ENCODE results near the gene ZNF530. TPM values are rescaled to one million over a fixed set of nuclear protein-coding genes. Genes with fewer than 3 reads are reported as not detected.

Gene ZNF530
- total RNA-seq, 4 donors from 2014 or later, result 1.4 to 6.3 (median 4.0) TPM

DNA sequence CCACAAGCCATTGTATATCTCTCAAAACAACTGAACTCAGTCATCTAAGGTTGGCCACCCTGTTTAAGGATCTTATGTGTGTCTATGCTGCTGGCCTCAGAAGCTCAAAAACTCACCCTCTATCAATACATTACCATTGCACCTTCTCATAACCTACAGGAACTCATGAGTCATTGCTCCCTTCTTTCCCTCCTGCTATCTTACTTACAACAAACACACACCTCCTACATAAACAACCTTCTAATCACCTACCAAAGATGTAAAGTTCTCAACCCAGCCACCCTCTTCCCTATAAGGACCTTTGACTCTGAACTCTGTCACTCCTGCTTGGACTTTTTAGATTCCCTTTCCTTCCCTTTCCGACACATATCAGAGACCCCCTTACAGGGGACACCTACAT, 55.8 kb downstream of the ZNF530 start:
- WGBS, 2 donors (ENCODE audit: low coverage in 1 of 2), result 92 to 100% methylated on average over 1 of the region's 1 CpG
- TF ChIP-seq EP300 (IDR thresholded peaks at IDR 0.05), result no peak
- TF ChIP-seq POLR2A (IDR thresholded peaks at IDR 0.05), result no peak
- TF ChIP-seq CTCF (IDR thresholded peaks at IDR 0.05), result no peak
- TF ChIP-seq POLR2AphosphoS5 (IDR thresholded peaks at IDR 0.05), result no peak
- Histone ChIP-seq H3K27me3 (no peaks in the 10 kb centered on the region), H3K27ac (no peak overlapping the region), H3K4me1 (no peaks in the 10 kb centered on the region), H3K36me3 (no peaks in the 10 kb centered on the region), H3K9me3 (peaks cover 0 to 12% (median 0%) of the 10 kb centered on the region in 3 donors), H3K4me3 (no peak overlapping the region)
- ATAC-seq, result no peak

- Histone ChIP-seq H3K9me3 (peaks cover 0 to 12% (median 0%) of the 10 kb centered on the region in 3 donors), H3K4me1 (no peaks in the 10 kb centered on the region)
- no peak for TF ChIP-seq POLR2AphosphoS5 (IDR thresholded peaks at IDR 0.05)
- TF ChIP-seq CTCF (IDR thresholded peaks at IDR 0.05), result no peak
- no peak for TF ChIP-seq POLR2A (IDR thresholded peaks at IDR 0.05)
- no peak for TF ChIP-seq EP300 (IDR thresholded peaks at IDR 0.05)
Observed at GRCh38 chr19:57656346-57656745, 56.7 kb downstream of the ZNF530 start.

More at GRCh38 chr19:57656346-57656745, 56.7 kb downstream of the ZNF530 start:
- no peak for ATAC-seq
- Histone ChIP-seq H3K27ac (no peak overlapping the region), H3K27me3 (no peaks in the 10 kb centered on the region), H3K4me3 (no peak overlapping the region), H3K36me3 (no peaks in the 10 kb centered on the region)
- 67 to 82% methylated on average over 1 of the region's 1 CpG for WGBS, 2 donors (ENCODE audit: low coverage in 1 of 2)

Other genes starting within 250 kb of the ZNF530 start
- 10 to 100 TPM in 3 of 4 donors, 1 to 10 TPM in 1; 9.2 to 12.2 (median 10.9) TPM for gene ZNF304, start 248.6 kb upstream of the ZNF530 start, total RNA-seq
- 10 to 100 TPM in 3 of 4 donors, 1 to 10 TPM in 1; 9.0 to 17.0 (median 13.2) TPM for gene TRAPPC2B, start 236.3 kb upstream of the ZNF530 start, total RNA-seq
- gene ZNF547, start 236.3 kb upstream of the ZNF530 start, total RNA-seq, result 1 to 10 TPM; 1.0 to 4.8 (median 2.0) TPM
- gene ZNF548, start 210.0 kb upstream of the ZNF530 start, total RNA-seq, result 10 to 100 TPM; 17.9 to 36.8 (median 21.8) TPM
- 10 to 100 TPM in 3 of 4 donors, 1 to 10 TPM in 1; 9.1 to 21.0 (median 11.9) TPM for gene ZNF17, start 188.7 kb upstream of the ZNF530 start, total RNA-seq
- 10 to 100 TPM in 1 of 4 donors, 1 to 10 TPM in 3; 4.8 to 10.6 (median 6.8) TPM for gene ZNF749, start 164.6 kb upstream of the ZNF530 start, total RNA-seq
- gene VN1R1, start 142.7 kb upstream of the ZNF530 start, total RNA-seq, result 1 to 10 TPM in 2 of 4 donors, under 1 TPM in 2; 0.57 to 2.3 (median 1.5) TPM
- gene ZNF772, start 122.3 kb upstream of the ZNF530 start, total RNA-seq, result 10 to 100 TPM in 2 of 4 donors, 1 to 10 TPM in 2; 5.8 to 15.5 (median 11.7) TPM
- gene ZNF419, start 112.1 kb upstream of the ZNF530 start, total RNA-seq, result 10 to 100 TPM in 2 of 4 donors, 1 to 10 TPM in 2; 6.4 to 30.8 (median 10.1) TPM
- gene ZNF773, start 99.9 kb upstream of the ZNF530 start, total RNA-seq, result 10 to 100 TPM in 3 of 4 donors, 1 to 10 TPM in 1; 5.1 to 22.1 (median 13.9) TPM
- 1 to 10 TPM; 5.4 to 9.3 (median 5.7) TPM for gene ZNF549, start 72.5 kb upstream of the ZNF530 start, total RNA-seq
- 1 to 10 TPM; 4.8 to 5.7 (median 5.2) TPM for gene ZNF550, start 40.0 kb upstream of the ZNF530 start, total RNA-seq
- gene ZNF416, start 21.0 kb upstream of the ZNF530 start, total RNA-seq, result 1 to 10 TPM; 4.0 to 6.1 (median 5.7) TPM
- 10 to 100 TPM in 1 of 4 donors, 1 to 10 TPM in 3; 4.4 to 14.5 (median 6.4) TPM for gene ZIK1, start 15.7 kb upstream of the ZNF530 start, total RNA-seq
- gene ZNF134, start 14.4 kb downstream of the ZNF530 start, total RNA-seq, result 10 to 100 TPM; 23.4 to 33.1 (median 28.6) TPM
- gene ZNF211, start 33.3 kb downstream of the ZNF530 start, total RNA-seq, result 10 to 100 TPM in 3 of 4 donors, 1 to 10 TPM in 1; 8.3 to 16.8 (median 15.3) TPM
- not detected for gene ZSCAN4, start 69.0 kb downstream of the ZNF530 start, total RNA-seq
- gene ZNF551, start 82.1 kb downstream of the ZNF530 start, total RNA-seq, result 1 to 10 TPM; 4.4 to 7.3 (median 6.7) TPM
- gene ZNF154, start 109.3 kb downstream of the ZNF530 start, total RNA-seq, result 10 to 100 TPM in 1 of 4 donors, 1 to 10 TPM in 3; 3.8 to 12.6 (median 9.0) TPM
- gene ZNF671, start 127.7 kb downstream of the ZNF530 start, total RNA-seq, result 10 to 100 TPM in 3 of 4 donors, 1 to 10 TPM in 1; 8.8 to 16.8 (median 11.7) TPM
- 10 to 100 TPM; 12.1 to 14.9 (median 13.3) TPM for gene ZNF776, start 146.9 kb downstream of the ZNF530 start, total RNA-seq
- 10 to 100 TPM; 12.8 to 20.7 (median 17.1) TPM for gene ZNF586, start 169.8 kb downstream of the ZNF530 start, total RNA-seq
- 1 to 10 TPM; 2.7 to 8.7 (median 4.5) TPM for gene ZNF552, start 215.0 kb downstream of the ZNF530 start, total RNA-seq
- 10 to 100 TPM in 2 of 4 donors, 1 to 10 TPM in 2; 7.6 to 14.5 (median 10.7) TPM for gene ZNF587B, start 230.4 kb downstream of the ZNF530 start, total RNA-seq
- gene ZNF587, start 250.0 kb downstream of the ZNF530 start, total RNA-seq, result 10 to 100 TPM in 3 of 4 donors, 1 to 10 TPM in 1; 9.3 to 47.5 (median 17.6) TPM

Data from gastroesophageal sphincter (tissue), 4 donors.